AG10803 (cell line): ENCODE results near the gene GADL1.

ENCODE experiments used
- DNase-seq: peaks from one replicate; pipeline ENCODE4 v3.0.0; 2010; ENCODE audit warnings: low read depth
- H3K4me3 ChIP-seq: 2 replicates; pipeline ENCODE4 v1.5.1; 2011; ENCODE audit warnings: mild to moderate bottlenecking, low read length, control low read depth
- CTCF ChIP-seq: conservative IDR thresholded peaks from 2 replicates; pipeline ENCODE4 v1.5.1; 2011; ENCODE audit warnings: mild to moderate bottlenecking, low read length, control low read depth, inconsistent platforms

Gene GADL1

GRCh38 chr3:30878862-30879261, 15.6 kb downstream of the GADL1 start:
- H3K4me3 ChIP-seq = no peak overlapping the region
- no peak for DNase-seq
- TF ChIP-seq CTCF = no peak

GRCh38 chr3:30875505-30875904, 19.0 kb downstream of the GADL1 start:
- TF ChIP-seq CTCF = no peak
- DNase-seq = no peak
- no peak overlapping the region for H3K4me3 ChIP-seq

GRCh38 chr3:30873671-30874070, 20.8 kb downstream of the GADL1 start:
- H3K4me3 ChIP-seq = no peak overlapping the region
- peak; percentile 7 for DNase-seq
- no peak for TF ChIP-seq CTCF

- H3K4me3 ChIP-seq = no peak overlapping the region
- TF ChIP-seq CTCF = no peak
- DNase-seq = no peak
Observed at GRCh38 chr3:30872879-30873278, 21.6 kb downstream of the GADL1 start.

- H3K4me3 ChIP-seq = no peak overlapping the region
Observed at GRCh38 chr3:30871720-30872119, 22.7 kb downstream of the GADL1 start.

GRCh38 chr3:30864836-30865235, 29.6 kb downstream of the GADL1 start:
- TF ChIP-seq CTCF = no peak
- H3K4me3 ChIP-seq = no peak overlapping the region
- no peak for DNase-seq

More at GRCh38 chr3:30871720-30872119, 22.7 kb downstream of the GADL1 start:
- no peak for TF ChIP-seq CTCF
- no peak for DNase-seq

GRCh38 chr3:30864132-30864531, 30.3 kb downstream of the GADL1 start:
- no peak for TF ChIP-seq CTCF
- no peak for DNase-seq
- H3K4me3 ChIP-seq = no peak overlapping the region
